Psoas muscle (tissue), 8 donors: ENCODE data around the gene TMEM79. TPM values are rescaled to one million over a fixed set of nuclear protein-coding genes. Genes with fewer than 3 reads are reported as not detected.

Source experiments
- ATAC-seq, 4 donors: fragments of 200-7000 bp; cut with Tn5 transposase; one replicate each; pipeline ENCODE4 v1.9.1; 2020; ENCODE audit warnings: moderate library complexity in 3 of 4, mild to moderate bottlenecking in 2 of 4
- DNase-seq, 2 donors: peaks; one replicate each; pipeline ENCODE4 v3.0.0-alpha.2; 2020
- H3K27ac ChIP-seq: fragments of 200-600 bp; one replicate; pipeline ENCODE4 v1.8.0; 2022
- H3K27me3 ChIP-seq, 3 donors: fragments of 200-600 bp in 1 of 3; one replicate each; pipeline versions ENCODE4 v1.6.1 to v1.8.0; 2013 to 2022; ENCODE audit warnings: low read length in 2 of 3, mild to moderate bottlenecking in 2 of 3, moderate library complexity in 1 of 3; ENCODE audit not compliant: insufficient read depth in 3 of 3
- H3K36me3 ChIP-seq, 2 donors: fragments of 200-600 bp in 1 of 2; one replicate each; pipeline versions ENCODE4 v1.6.1 to v1.8.0; 2013 to 2022; ENCODE audit warnings: low read depth in 1 of 2, mild to moderate bottlenecking in 1 of 2, moderate library complexity in 1 of 2; ENCODE audit not compliant: insufficient read depth in 1 of 2
- H3K4me1 ChIP-seq: fragments of 200-600 bp; one replicate; pipeline ENCODE4 v1.8.0; 2022
- H3K4me3 ChIP-seq: fragments of 200-600 bp; one replicate; pipeline ENCODE4 v1.8.0; 2022; ENCODE audit warnings: mild to moderate bottlenecking
- H3K9me3 ChIP-seq: fragments of 200-600 bp; one replicate; pipeline ENCODE4 v1.8.0; 2022
- CTCF ChIP-seq: fragments of 200-600 bp; IDR thresholded peaks from one replicate; pipeline ENCODE4 v1.8.0; 2022; ENCODE audit warnings: antibody characterized with exemption
- WGBS, 3 donors: extraction: QIAGEN DNeasy Blood & Tissue Kit; methylation state at CpG; one replicate each; pipeline versions ENCODE4 v1.1.6 to v1.1.7; 2013; 5-methylcytosine and 5-hydroxymethylcytosine counted together
- intact Hi-C, 2 donors: fragments of 100-400 bp; cut with DNase I; formaldehyde crosslinking; loops; one replicate each; pipeline versions ENCODE4 v1.11.0 to v1.14.2; 2022
- long read RNA-seq, 2 donors: library from polyadenylated mRNA; unstranded; transcript quantifications; one replicate each; pipeline ENCODE4 v2.0.0, GENCODE V29; 2021
- polyA plus RNA-seq, 3 donors: library from polyadenylated mRNA; stranded (reverse); fragments of 200-250 nt; gene quantifications; one replicate each; pipeline ENCODE4 v1.2.3, GENCODE V29; 2013
- total RNA-seq, 4 donors: library from RNA; stranded (reverse); fragmentation: NEBNext Ultra II Directional in 2 of 4; extraction: Animal tissue kit (Norgen Biotek cat#: 25700) in 2 of 4; gene quantifications; one replicate each; pipeline versions ENCODE4 v1.2.1 to v1.2.4, GENCODE V29; 2021 to 2023
- donor health status: healthy with polysubstance abuse.
- donor health status: DM: no; HTN: no; CAD: no; lungs with moderate emphysema.
- donor health status: Bipolar disorder and iron deficiency.
- donor health status: healthy.
- donor health status: DM: yes; HTN: yes; CAD: no.
- donor health status: DM: no; HTN: no; CAD: no.
- donor health status: DM: no; HTN: no; CAD: no.
- donor health status: DM: yes; HTN: yes; CAD: no.

The TMEM79 gene
- total RNA-seq: 1 to 10 TPM in 1 of 4 donors, under 1 TPM in 3; 0.69 to 1.6 (median 0.87) TPM
- polyA plus RNA-seq: 1 to 10 TPM in 2 of 3 donors, under 1 TPM in 1; 0.89 to 3.6 (median 1.5) TPM
- long read RNA-seq, donor 1: 0 reads
- long read RNA-seq, donor 2, partial matches to known transcripts: 1 of 5 reads
- long read RNA-seq, donor 2, other reads (novel, unspliced or antisense): 0 of 5 reads

GRCh38 chr1:156284112-156284511 lies at the start of gene TMEM79:
Gene TMEM79 (plus strand): TSS chr1:156284325. CDS start chr1:156285227, 902 bp downstream.
- intact Hi-C loops: no loop called here
- peak within 1 kb of the TSS; percentile 92 for H3K27ac ChIP-seq

GRCh38 chr1:156236164-156236563 lies 48.0 kb upstream of the TMEM79 start:
- no peak overlapping the region for H3K27ac ChIP-seq
- WGBS, 3 donors: 91 to 96% (median 94%) methylated on average over 10 to 12 of the region's 12 CpGs
- no peaks in the 10 kb centered on the region for H3K4me1 ChIP-seq
- intact Hi-C loops: no loop called here
- DNase-seq (peak in 1 of 2 donors; percentile 35), ATAC-seq (no peak)
- no peaks in the 10 kb centered on the region for H3K27me3 ChIP-seq
- TF ChIP-seq CTCF: no peak
- peaks cover 11 to 83% of the 10 kb centered on the region in 2 donors for H3K36me3 ChIP-seq
- H3K9me3 ChIP-seq: no peaks in the 10 kb centered on the region
- H3K4me3 ChIP-seq: no peak overlapping the region

More at GRCh38 chr1:156284112-156284511, at the start of gene TMEM79:
- DNase-seq: no peak
- no peaks in the 10 kb centered on the region for H3K27me3 ChIP-seq
- peak within 1 kb of the TSS; percentile 85 for H3K4me3 ChIP-seq
- H3K36me3 ChIP-seq: peaks cover 0 to 30% of the 10 kb centered on the region in 2 donors
- H3K9me3 ChIP-seq: no peaks in the 10 kb centered on the region
- TF ChIP-seq CTCF: no peak
- ATAC-seq: no peak
- WGBS, 3 donors: 87 to 93% (median 93%) methylated on average over 7 of the region's 7 CpGs
- peaks cover 33% of the 10 kb centered on the region for H3K4me1 ChIP-seq

GRCh38 chr1:156238248-156238647 lies 45.9 kb upstream of the TMEM79 start:
- no peaks in the 10 kb centered on the region for H3K9me3 ChIP-seq

GRCh38 chr1:156241311-156241811 lies 42.8 kb upstream of the TMEM79 start:
- peak in 1 of 2 donors; percentile 56 for DNase-seq
- no peak for ATAC-seq
- TF ChIP-seq CTCF: no peak
- H3K36me3 ChIP-seq: peaks cover 6 to 55% of the 10 kb centered on the region in 2 donors
- H3K27me3 ChIP-seq: peaks cover 0 to 14% (median 10%) of the 10 kb centered on the region in 3 donors
- no peak overlapping the region for H3K4me3 ChIP-seq
- H3K27ac ChIP-seq: no peak overlapping the region
- H3K4me1 ChIP-seq: peaks cover 9% of the 10 kb centered on the region
- intact Hi-C loops: no loop called here
- 64 to 69% (median 64%) methylated on average over 14 to 15 of the region's 15 CpGs for WGBS, 3 donors
- H3K9me3 ChIP-seq: no peaks in the 10 kb centered on the region

More at GRCh38 chr1:156238248-156238647, 45.9 kb upstream of the TMEM79 start:
- DNase-seq (no peak), ATAC-seq (no peak)
- no peaks in the 10 kb centered on the region for H3K4me1 ChIP-seq
- H3K4me3 ChIP-seq: no peak overlapping the region
- H3K27ac ChIP-seq: no peak overlapping the region
- peaks cover 11 to 84% of the 10 kb centered on the region in 2 donors for H3K36me3 ChIP-seq
- TF ChIP-seq CTCF: no peak
- intact Hi-C loops: no loop called here
- no peaks in the 10 kb centered on the region for H3K27me3 ChIP-seq
- WGBS, 3 donors: 94 to 97% (median 97%) methylated on average over 5 of the region's 5 CpGs
